ENCODE data around the gene ARHGAP10.
"Not testable (repeated sequence)": the region's sequence is repeated elsewhere in the genome, so short reads cannot be mapped to it uniquely, and the experiment has no call there.

ARHGAP10 gene

GRCh38 chr4:147772056-147772455, 40.2 kb downstream of the ARHGAP10 start:
- no peak for DNase-seq

- DNase-seq: no peak
Observed at GRCh38 chr4:147772459-147772969, 40.6 kb downstream of the ARHGAP10 start.

- no peak for DNase-seq
Observed at GRCh38 chr4:147773261-147774184, 41.6 kb downstream of the ARHGAP10 start.

- DNase-seq: no peak
Observed at GRCh38 chr4:147776716-147777115, 44.8 kb downstream of the ARHGAP10 start.

- DNase-seq: no peak
Observed at GRCh38 chr4:147777456-147778091, 45.7 kb downstream of the ARHGAP10 start.

GRCh38 chr4:147778942-147779341, 47.1 kb downstream of the ARHGAP10 start:
- no peak for DNase-seq

- DNase-seq: no peak
Observed at GRCh38 chr4:147779451-147779850, 47.6 kb downstream of the ARHGAP10 start.

- DNase-seq: no peak
Observed at GRCh38 chr4:147780137-147780777, 48.4 kb downstream of the ARHGAP10 start.

- DNase-seq: no peak
Observed at GRCh38 chr4:147782087-147782781, 50.3 kb downstream of the ARHGAP10 start.

GRCh38 chr4:147785129-147785528, 53.2 kb downstream of the ARHGAP10 start:
- DNase-seq: no peak

- DNase-seq: no peak
Observed at GRCh38 chr4:147786031-147786430, 54.1 kb downstream of the ARHGAP10 start.

GRCh38 chr4:147786531-147786930, 54.6 kb downstream of the ARHGAP10 start:
- DNase-seq: no peak

- no peak for DNase-seq
Observed at GRCh38 chr4:147787204-147787603, 55.3 kb downstream of the ARHGAP10 start.

GRCh38 chr4:147788791-147789190, 56.9 kb downstream of the ARHGAP10 start:
- DNase-seq: no peak

- DNase-seq: no peak
Observed at GRCh38 chr4:147789596-147789995, 57.7 kb downstream of the ARHGAP10 start.

- no peak for DNase-seq
Observed at GRCh38 chr4:147790412-147790811, 58.5 kb downstream of the ARHGAP10 start.

- no peak for DNase-seq
Observed at GRCh38 chr4:147791341-147791740, 59.5 kb downstream of the ARHGAP10 start.

GRCh38 chr4:147791865-147792264, 60.0 kb downstream of the ARHGAP10 start:
- no peak for DNase-seq

GRCh38 chr4:147793569-147794313, 61.9 kb downstream of the ARHGAP10 start:
- no peak for DNase-seq

- no peak for DNase-seq
Observed at GRCh38 chr4:147794314-147794680, 62.4 kb downstream of the ARHGAP10 start.

- no peak for DNase-seq
Observed at GRCh38 chr4:147794787-147795413, 63.0 kb downstream of the ARHGAP10 start.

GRCh38 chr4:147799057-147799456, 67.2 kb downstream of the ARHGAP10 start:
- not testable (repeated sequence) for DNase-seq

Measured in stimulated activated CD4-positive, alpha-beta T cell treated with anti-CD3 and anti-CD28 coated beads, Interleukin-1b, Interleukin-23, amount 100 ng/mL, for 48 hours (primary cell).